ENCODE results near the gene GATAD2A.

The GATAD2A gene

GRCh38 chr19:19527674-19528625 is 122.5 kb downstream of the GATAD2A start:
- in situ Hi-C loops (cut with MboI; ENCODE audit: low sequenced_read_pairs) = loop anchor here (25.0 kb wide), 1 partner anchor 759 kb away; no protein-coding TSS in a partner anchor

- in situ Hi-C loops (cut with MboI; ENCODE audit: low sequenced_read_pairs) = loop anchor here (25.0 kb wide), 1 partner anchor 758 kb away; no protein-coding TSS in a partner anchor
Observed at GRCh38 chr19:19528721-19529490, 123.4 kb downstream of the GATAD2A start, which contains the start of gene YJEFN3. YJEFN3 (plus strand) TSS chr19:19528911; CDS start chr19:19528933, 22 bp downstream.

GRCh38 chr19:19529783-19530422 is 124.4 kb downstream of the GATAD2A start:
- in situ Hi-C loops (cut with MboI; ENCODE audit: low sequenced_read_pairs) = loop anchor here (25.0 kb wide), 1 partner anchor 757 kb away; no protein-coding TSS in a partner anchor

GRCh38 chr19:19530423-19530804 is 124.9 kb downstream of the GATAD2A start:
- in situ Hi-C loops (cut with MboI; ENCODE audit: low sequenced_read_pairs) = loop anchor here (25.0 kb wide), 1 partner anchor 757 kb away; no protein-coding TSS in a partner anchor

- in situ Hi-C loops (cut with MboI; ENCODE audit: low sequenced_read_pairs) = loop anchor here (25.0 kb wide), 1 partner anchor 756 kb away; no protein-coding TSS in a partner anchor
Observed at GRCh38 chr19:19530889-19531288, 125.4 kb downstream of the GATAD2A start.

GRCh38 chr19:19531951-19532805 is 126.7 kb downstream of the GATAD2A start:
- in situ Hi-C loops (cut with MboI; ENCODE audit: low sequenced_read_pairs) = loop anchor here (25.0 kb wide), 1 partner anchor 755 kb away; no protein-coding TSS in a partner anchor

- in situ Hi-C loops (cut with MboI; ENCODE audit: low sequenced_read_pairs) = loop anchor here (25.0 kb wide), 1 partner anchor 754 kb away; no protein-coding TSS in a partner anchor
Observed at GRCh38 chr19:19532806-19533701, 127.6 kb downstream of the GATAD2A start.

- in situ Hi-C loops (cut with MboI; ENCODE audit: low sequenced_read_pairs) = loop anchor here (25.0 kb wide), 1 partner anchor 753 kb away; no protein-coding TSS in a partner anchor
Observed at GRCh38 chr19:19533841-19534240, 128.4 kb downstream of the GATAD2A start.

- in situ Hi-C loops (cut with MboI; ENCODE audit: low sequenced_read_pairs) = loop anchor here (25.0 kb wide), 1 partner anchor 753 kb away; no protein-coding TSS in a partner anchor
Observed at GRCh38 chr19:19534556-19535265, 129.2 kb downstream of the GATAD2A start.

- in situ Hi-C loops (cut with MboI; ENCODE audit: low sequenced_read_pairs) = loop anchor here (25.0 kb wide), 1 partner anchor 752 kb away; no protein-coding TSS in a partner anchor
Observed at GRCh38 chr19:19535311-19536191, 130.1 kb downstream of the GATAD2A start.

- in situ Hi-C loops (cut with MboI; ENCODE audit: low sequenced_read_pairs) = loop anchor here (25.0 kb wide), 1 partner anchor 750 kb away; no protein-coding TSS in a partner anchor
Observed at GRCh38 chr19:19537075-19538048, 131.9 kb downstream of the GATAD2A start.

GRCh38 chr19:19538061-19538784 is 132.7 kb downstream of the GATAD2A start, which contains the start of gene CILP2:
CILP2 (plus strand) TSS chr19:19538265; CDS start chr19:19538350, 85 bp downstream.
- in situ Hi-C loops (cut with MboI; ENCODE audit: low sequenced_read_pairs) = loop anchor here (25.0 kb wide), 1 partner anchor 749 kb away; no protein-coding TSS in a partner anchor

GRCh38 chr19:19538785-19539166 is 133.3 kb downstream of the GATAD2A start:
- in situ Hi-C loops (cut with MboI; ENCODE audit: low sequenced_read_pairs) = loop anchor here (25.0 kb wide), 1 partner anchor 749 kb away; no protein-coding TSS in a partner anchor

- in situ Hi-C loops (cut with MboI; ENCODE audit: low sequenced_read_pairs) = loop anchor here (10.0 to 25.0 kb wide), 2 partner anchors 105 to 748 kb away; partner anchors contain the start of gene GMIP
Observed at GRCh38 chr19:19539698-19540063, 134.2 kb downstream of the GATAD2A start.

All from HL-60/S4 treated with retinoic acid at 250 ng/mL for 4 days and 3 days (cell line).